ENCODE results near the gene CACNA1D.

CACNA1D gene

GRCh38 chr3:53715815-53716483 lies 221.5 kb downstream of the CACNA1D start:
- Histone ChIP-seq H3K36me3 (ENCODE audit: control insufficient read depth in 2 of 2, insufficient read depth in 2 of 2, low read length in 2 of 2) (no peaks in the 10 kb centered on the region), H3K27me3 (ENCODE audit: control insufficient read depth in 2 of 2, insufficient read depth in 2 of 2, low read length in 2 of 2) (no peaks in the 10 kb centered on the region), H3K4me3 (ENCODE audit: low read length in 2 of 2) (no peak overlapping the region), H3K4me1 (ENCODE audit: control insufficient read depth in 2 of 2, insufficient read depth in 2 of 2, low read length in 2 of 2) (no peaks in the 10 kb centered on the region), H3K9me3 (ENCODE audit: control insufficient read depth in 2 of 2, low read length in 2 of 2) (no peaks in the 10 kb centered on the region), H3K9ac (ENCODE audit: low read depth in 1 of 2, low read length in 2 of 2) (no peak overlapping the region), H3K27ac (ENCODE audit: low read depth in 2 of 2, low read length in 2 of 2) (no peak overlapping the region)

- H3K9ac ChIP-seq (ENCODE audit: low read depth in 1 of 2, low read length in 2 of 2), result no peak overlapping the region
- H3K9me3 ChIP-seq (ENCODE audit: control insufficient read depth in 2 of 2, low read length in 2 of 2), result no peaks in the 10 kb centered on the region
- no peaks in the 10 kb centered on the region for H3K27me3 ChIP-seq (ENCODE audit: control insufficient read depth in 2 of 2, insufficient read depth in 2 of 2, low read length in 2 of 2)
- H3K4me3 ChIP-seq (ENCODE audit: low read length in 2 of 2), result no peak overlapping the region
- H3K27ac ChIP-seq (ENCODE audit: low read depth in 2 of 2, low read length in 2 of 2), result no peak overlapping the region
- no peaks in the 10 kb centered on the region for H3K4me1 ChIP-seq (ENCODE audit: control insufficient read depth in 2 of 2, insufficient read depth in 2 of 2, low read length in 2 of 2)
- no peaks in the 10 kb centered on the region for H3K36me3 ChIP-seq (ENCODE audit: control insufficient read depth in 2 of 2, insufficient read depth in 2 of 2, low read length in 2 of 2)
These were observed 222.6 kb downstream of the CACNA1D start for GRCh38 chr3:53716998-53717397.

GRCh38 chr3:53718462-53718861 lies 224.1 kb downstream of the CACNA1D start:
- H3K9me3 ChIP-seq (ENCODE audit: control insufficient read depth in 2 of 2, low read length in 2 of 2), result no peaks in the 10 kb centered on the region
- no peaks in the 10 kb centered on the region for H3K36me3 ChIP-seq (ENCODE audit: control insufficient read depth in 2 of 2, insufficient read depth in 2 of 2, low read length in 2 of 2)
- H3K9ac ChIP-seq (ENCODE audit: low read depth in 1 of 2, low read length in 2 of 2), result no peak overlapping the region
- no peak overlapping the region for H3K4me3 ChIP-seq (ENCODE audit: low read length in 2 of 2)
- no peaks in the 10 kb centered on the region for H3K4me1 ChIP-seq (ENCODE audit: control insufficient read depth in 2 of 2, insufficient read depth in 2 of 2, low read length in 2 of 2)
- H3K27me3 ChIP-seq (ENCODE audit: control insufficient read depth in 2 of 2, insufficient read depth in 2 of 2, low read length in 2 of 2), result peaks cover 0 to 2% of the 10 kb centered on the region in 2 donors
- H3K27ac ChIP-seq (ENCODE audit: low read depth in 2 of 2, low read length in 2 of 2), result no peak overlapping the region

GRCh38 chr3:53719796-53720195 lies 225.4 kb downstream of the CACNA1D start:
- Histone ChIP-seq H3K9ac (ENCODE audit: low read depth in 1 of 2, low read length in 2 of 2) (no peak overlapping the region), H3K9me3 (ENCODE audit: control insufficient read depth in 2 of 2, low read length in 2 of 2) (no peaks in the 10 kb centered on the region), H3K27me3 (ENCODE audit: control insufficient read depth in 2 of 2, insufficient read depth in 2 of 2, low read length in 2 of 2) (peaks cover 0 to 2% of the 10 kb centered on the region in 2 donors), H3K4me3 (ENCODE audit: low read length in 2 of 2) (no peak overlapping the region), H3K27ac (ENCODE audit: low read depth in 2 of 2, low read length in 2 of 2) (no peak overlapping the region), H3K4me1 (ENCODE audit: control insufficient read depth in 2 of 2, insufficient read depth in 2 of 2, low read length in 2 of 2) (no peaks in the 10 kb centered on the region), H3K36me3 (ENCODE audit: control insufficient read depth in 2 of 2, insufficient read depth in 2 of 2, low read length in 2 of 2) (no peaks in the 10 kb centered on the region)

GRCh38 chr3:53721187-53722119 lies 227.0 kb downstream of the CACNA1D start:
- Histone ChIP-seq H3K36me3 (ENCODE audit: control insufficient read depth in 2 of 2, insufficient read depth in 2 of 2, low read length in 2 of 2) (no peaks in the 10 kb centered on the region), H3K4me1 (ENCODE audit: control insufficient read depth in 2 of 2, insufficient read depth in 2 of 2, low read length in 2 of 2) (peaks cover 0 to 3% of the 10 kb centered on the region in 2 donors), H3K4me3 (ENCODE audit: low read length in 2 of 2) (no peak overlapping the region), H3K9ac (ENCODE audit: low read depth in 1 of 2, low read length in 2 of 2) (no peak overlapping the region), H3K27me3 (ENCODE audit: control insufficient read depth in 2 of 2, insufficient read depth in 2 of 2, low read length in 2 of 2) (peaks cover 0 to 2% of the 10 kb centered on the region in 2 donors), H3K27ac (ENCODE audit: low read depth in 2 of 2, low read length in 2 of 2) (no peak overlapping the region), H3K9me3 (ENCODE audit: control insufficient read depth in 2 of 2, low read length in 2 of 2) (no peaks in the 10 kb centered on the region)

GRCh38 chr3:53724566-53724965 lies 230.2 kb downstream of the CACNA1D start:
- peaks cover 0 to 2% of the 10 kb centered on the region in 2 donors for H3K27me3 ChIP-seq (ENCODE audit: control insufficient read depth in 2 of 2, insufficient read depth in 2 of 2, low read length in 2 of 2)
- no peak overlapping the region for H3K9ac ChIP-seq (ENCODE audit: low read depth in 1 of 2, low read length in 2 of 2)
- no peak overlapping the region for H3K27ac ChIP-seq (ENCODE audit: low read depth in 2 of 2, low read length in 2 of 2)
- H3K9me3 ChIP-seq (ENCODE audit: control insufficient read depth in 2 of 2, low read length in 2 of 2), result no peaks in the 10 kb centered on the region
- no peak overlapping the region for H3K4me3 ChIP-seq (ENCODE audit: low read length in 2 of 2)
- H3K36me3 ChIP-seq (ENCODE audit: control insufficient read depth in 2 of 2, insufficient read depth in 2 of 2, low read length in 2 of 2), result no peaks in the 10 kb centered on the region
- peaks cover 0 to 3% of the 10 kb centered on the region in 2 donors for H3K4me1 ChIP-seq (ENCODE audit: control insufficient read depth in 2 of 2, insufficient read depth in 2 of 2, low read length in 2 of 2)

- Histone ChIP-seq H3K9me3 (ENCODE audit: control insufficient read depth in 2 of 2, low read length in 2 of 2) (no peaks in the 10 kb centered on the region), H3K4me1 (ENCODE audit: control insufficient read depth in 2 of 2, insufficient read depth in 2 of 2, low read length in 2 of 2) (peaks cover 0 to 3% of the 10 kb centered on the region in 2 donors), H3K4me3 (ENCODE audit: low read length in 2 of 2) (no peak overlapping the region), H3K27ac (ENCODE audit: low read depth in 2 of 2, low read length in 2 of 2) (no peak overlapping the region), H3K9ac (ENCODE audit: low read depth in 1 of 2, low read length in 2 of 2) (no peak overlapping the region), H3K36me3 (ENCODE audit: control insufficient read depth in 2 of 2, insufficient read depth in 2 of 2, low read length in 2 of 2) (no peaks in the 10 kb centered on the region), H3K27me3 (ENCODE audit: control insufficient read depth in 2 of 2, insufficient read depth in 2 of 2, low read length in 2 of 2) (peaks cover 0 to 2% of the 10 kb centered on the region in 2 donors)
These were observed 231.1 kb downstream of the CACNA1D start for GRCh38 chr3:53725387-53725995.

- H3K9me3 ChIP-seq (ENCODE audit: control insufficient read depth in 2 of 2, low read length in 2 of 2), result no peaks in the 10 kb centered on the region
- H3K4me1 ChIP-seq (ENCODE audit: control insufficient read depth in 2 of 2, insufficient read depth in 2 of 2, low read length in 2 of 2), result peaks cover 0 to 3% of the 10 kb centered on the region in 2 donors
- H3K27me3 ChIP-seq (ENCODE audit: control insufficient read depth in 2 of 2, insufficient read depth in 2 of 2, low read length in 2 of 2), result peaks cover 0 to 2% of the 10 kb centered on the region in 2 donors
- H3K4me3 ChIP-seq (ENCODE audit: low read length in 2 of 2), result no peak overlapping the region
- no peak overlapping the region for H3K27ac ChIP-seq (ENCODE audit: low read depth in 2 of 2, low read length in 2 of 2)
- H3K9ac ChIP-seq (ENCODE audit: low read depth in 1 of 2, low read length in 2 of 2), result no peak overlapping the region
- no peaks in the 10 kb centered on the region for H3K36me3 ChIP-seq (ENCODE audit: control insufficient read depth in 2 of 2, insufficient read depth in 2 of 2, low read length in 2 of 2)
These were observed 232.2 kb downstream of the CACNA1D start for GRCh38 chr3:53726643-53727042.

- peaks cover 0 to 3% of the 10 kb centered on the region in 2 donors for H3K4me1 ChIP-seq (ENCODE audit: control insufficient read depth in 2 of 2, insufficient read depth in 2 of 2, low read length in 2 of 2)
- no peaks in the 10 kb centered on the region for H3K27me3 ChIP-seq (ENCODE audit: control insufficient read depth in 2 of 2, insufficient read depth in 2 of 2, low read length in 2 of 2)
- no peaks in the 10 kb centered on the region for H3K36me3 ChIP-seq (ENCODE audit: control insufficient read depth in 2 of 2, insufficient read depth in 2 of 2, low read length in 2 of 2)
- H3K27ac ChIP-seq (ENCODE audit: low read depth in 2 of 2, low read length in 2 of 2), result no peak overlapping the region
- no peak overlapping the region for H3K4me3 ChIP-seq (ENCODE audit: low read length in 2 of 2)
- no peaks in the 10 kb centered on the region for H3K9me3 ChIP-seq (ENCODE audit: control insufficient read depth in 2 of 2, low read length in 2 of 2)
- H3K9ac ChIP-seq (ENCODE audit: low read depth in 1 of 2, low read length in 2 of 2), result no peak overlapping the region
These were observed 234.2 kb downstream of the CACNA1D start for GRCh38 chr3:53728606-53729005.

GRCh38 chr3:53729159-53729558 lies 234.7 kb downstream of the CACNA1D start:
- Histone ChIP-seq H3K27ac (ENCODE audit: low read depth in 2 of 2, low read length in 2 of 2) (no peak overlapping the region), H3K27me3 (ENCODE audit: control insufficient read depth in 2 of 2, insufficient read depth in 2 of 2, low read length in 2 of 2) (no peaks in the 10 kb centered on the region), H3K4me3 (ENCODE audit: low read length in 2 of 2) (no peak overlapping the region), H3K4me1 (ENCODE audit: control insufficient read depth in 2 of 2, insufficient read depth in 2 of 2, low read length in 2 of 2) (peaks cover 0 to 3% of the 10 kb centered on the region in 2 donors), H3K36me3 (ENCODE audit: control insufficient read depth in 2 of 2, insufficient read depth in 2 of 2, low read length in 2 of 2) (no peaks in the 10 kb centered on the region), H3K9me3 (ENCODE audit: control insufficient read depth in 2 of 2, low read length in 2 of 2) (no peaks in the 10 kb centered on the region), H3K9ac (ENCODE audit: low read depth in 1 of 2, low read length in 2 of 2) (no peak overlapping the region)
